Kidney epithelial cell (primary cell): ENCODE measurements around the gene CHRM4. TPM values are rescaled to one million over a fixed set of nuclear protein-coding genes. Genes with fewer than 3 reads are reported as not detected.

Experiments
- DNase-seq: peaks from one replicate; pipeline ENCODE4 v3.0.0-alpha.2; 2010; ENCODE audit warnings: low read depth
- H3K27me3 ChIP-seq: 2 replicates; pipeline ENCODE4 v1.6.0; 2011; ENCODE audit warnings: low read length; ENCODE audit not compliant: control insufficient read depth, insufficient read depth
- H3K36me3 ChIP-seq: 2 replicates; pipeline ENCODE4 v1.5.1; 2011; ENCODE audit warnings: low read length; ENCODE audit not compliant: control insufficient read depth, insufficient read depth
- H3K4me3 ChIP-seq: 2 replicates; pipeline ENCODE4 v1.5.1; 2011; ENCODE audit warnings: low read depth, mild to moderate bottlenecking, control low read depth, low read length
- total RNA-seq: library from RNA; depleted of rRNA; stranded (reverse); fragments of >200 nt; gene quantifications from 2 replicates; pipeline ENCODE4 v1.2.3, GENCODE V29; 2015
- TF ChIP-seq, protein P1 (sequence below): IDR thresholded peaks from 2 replicates; pipeline ENCODE4 v1.5.1; 2011; ENCODE audit warnings: mild to moderate bottlenecking, moderate library complexity, low read length, control low read depth, inconsistent platforms; ENCODE audit not compliant: insufficient read depth, poor library complexity, severe bottlenecking

Gene CHRM4
- total RNA-seq, 1 donor from 2014 or later, result 0.29 TPM

DNA sequence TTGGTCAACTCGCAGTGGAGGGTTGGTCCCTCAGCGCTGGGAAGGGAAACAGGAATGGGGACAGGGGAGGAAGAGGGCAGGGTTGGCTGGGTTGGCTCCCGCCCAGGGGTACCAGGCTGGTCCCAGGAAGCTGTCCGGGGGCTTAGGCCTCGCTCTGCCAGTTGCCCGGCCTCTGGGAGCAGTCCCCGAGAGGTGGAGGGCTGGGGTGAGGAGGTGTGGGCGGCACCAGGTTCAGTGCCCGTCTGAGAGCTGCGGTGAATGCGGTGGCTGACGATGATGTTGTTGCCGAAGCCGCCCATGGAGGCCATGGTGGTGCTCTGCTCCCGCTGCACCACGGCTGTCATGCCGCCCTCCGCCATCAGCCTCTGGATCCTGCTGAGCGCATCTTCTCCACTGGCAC, 6.0 kb upstream of the CHRM4 start:
- TF ChIP-seq, protein P1, sequence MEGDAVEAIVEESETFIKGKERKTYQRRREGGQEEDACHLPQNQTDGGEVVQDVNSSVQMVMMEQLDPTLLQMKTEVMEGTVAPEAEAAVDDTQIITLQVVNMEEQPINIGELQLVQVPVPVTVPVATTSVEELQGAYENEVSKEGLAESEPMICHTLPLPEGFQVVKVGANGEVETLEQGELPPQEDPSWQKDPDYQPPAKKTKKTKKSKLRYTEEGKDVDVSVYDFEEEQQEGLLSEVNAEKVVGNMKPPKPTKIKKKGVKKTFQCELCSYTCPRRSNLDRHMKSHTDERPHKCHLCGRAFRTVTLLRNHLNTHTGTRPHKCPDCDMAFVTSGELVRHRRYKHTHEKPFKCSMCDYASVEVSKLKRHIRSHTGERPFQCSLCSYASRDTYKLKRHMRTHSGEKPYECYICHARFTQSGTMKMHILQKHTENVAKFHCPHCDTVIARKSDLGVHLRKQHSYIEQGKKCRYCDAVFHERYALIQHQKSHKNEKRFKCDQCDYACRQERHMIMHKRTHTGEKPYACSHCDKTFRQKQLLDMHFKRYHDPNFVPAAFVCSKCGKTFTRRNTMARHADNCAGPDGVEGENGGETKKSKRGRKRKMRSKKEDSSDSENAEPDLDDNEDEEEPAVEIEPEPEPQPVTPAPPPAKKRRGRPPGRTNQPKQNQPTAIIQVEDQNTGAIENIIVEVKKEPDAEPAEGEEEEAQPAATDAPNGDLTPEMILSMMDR, result no peak
- Histone ChIP-seq H3K36me3 (no peaks in the 10 kb centered on the region), H3K4me3 (no peak overlapping the region), H3K27me3 (peaks cover 6% of the 10 kb centered on the region)
- no peak for DNase-seq

DNA sequence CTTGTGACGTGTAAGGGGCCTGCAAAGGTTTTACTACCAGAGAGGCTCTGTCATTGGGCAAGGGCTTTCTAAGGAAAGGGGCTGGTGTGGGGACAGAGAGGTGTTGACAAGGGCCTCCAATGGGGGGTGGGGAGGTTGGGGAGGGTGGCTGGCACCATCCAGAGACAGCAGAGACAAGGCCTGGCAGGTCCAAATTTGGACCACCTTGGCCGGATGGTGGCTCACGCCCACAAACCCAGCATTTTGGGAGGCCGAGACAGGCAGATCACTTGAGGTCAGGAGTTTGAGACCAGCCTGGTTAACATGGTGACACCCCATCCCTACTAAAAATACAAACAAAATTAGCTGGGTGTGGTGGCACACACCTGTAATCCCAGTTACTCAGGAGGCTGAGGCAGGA, 2.2 kb upstream of the CHRM4 start:
- TF ChIP-seq, protein P1, result no peak
- no peaks in the 10 kb centered on the region for H3K36me3 ChIP-seq
- H3K4me3 ChIP-seq, result no peak overlapping the region
- DNase-seq, result no peak
- peaks cover 42% of the 10 kb centered on the region for H3K27me3 ChIP-seq

DNA sequence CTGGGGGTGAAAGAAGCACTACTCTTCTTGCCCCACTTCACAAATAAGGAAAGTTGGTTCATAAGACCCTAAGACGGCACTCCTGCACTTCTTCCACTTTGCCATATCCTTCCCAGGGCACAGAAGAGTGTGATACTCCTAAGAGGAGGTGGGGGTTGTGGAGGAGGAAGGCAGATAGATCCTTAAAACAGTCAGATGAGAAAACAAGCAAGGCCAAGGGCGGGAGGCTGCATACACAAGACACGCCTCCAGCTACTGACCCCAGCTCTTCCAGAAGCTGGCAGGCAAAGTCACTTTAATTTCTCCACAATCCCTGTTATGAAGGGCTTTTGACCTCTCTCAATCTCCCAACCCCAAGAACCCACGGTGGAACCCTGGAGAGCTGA, 1.6 kb upstream of the CHRM4 start:
- H3K4me3 ChIP-seq, result no peak overlapping the region
- H3K27me3 ChIP-seq, result peaks cover 47% of the 10 kb centered on the region
- TF ChIP-seq, protein P1, result no peak
- no peaks in the 10 kb centered on the region for H3K36me3 ChIP-seq
- no peak for DNase-seq

DNA sequence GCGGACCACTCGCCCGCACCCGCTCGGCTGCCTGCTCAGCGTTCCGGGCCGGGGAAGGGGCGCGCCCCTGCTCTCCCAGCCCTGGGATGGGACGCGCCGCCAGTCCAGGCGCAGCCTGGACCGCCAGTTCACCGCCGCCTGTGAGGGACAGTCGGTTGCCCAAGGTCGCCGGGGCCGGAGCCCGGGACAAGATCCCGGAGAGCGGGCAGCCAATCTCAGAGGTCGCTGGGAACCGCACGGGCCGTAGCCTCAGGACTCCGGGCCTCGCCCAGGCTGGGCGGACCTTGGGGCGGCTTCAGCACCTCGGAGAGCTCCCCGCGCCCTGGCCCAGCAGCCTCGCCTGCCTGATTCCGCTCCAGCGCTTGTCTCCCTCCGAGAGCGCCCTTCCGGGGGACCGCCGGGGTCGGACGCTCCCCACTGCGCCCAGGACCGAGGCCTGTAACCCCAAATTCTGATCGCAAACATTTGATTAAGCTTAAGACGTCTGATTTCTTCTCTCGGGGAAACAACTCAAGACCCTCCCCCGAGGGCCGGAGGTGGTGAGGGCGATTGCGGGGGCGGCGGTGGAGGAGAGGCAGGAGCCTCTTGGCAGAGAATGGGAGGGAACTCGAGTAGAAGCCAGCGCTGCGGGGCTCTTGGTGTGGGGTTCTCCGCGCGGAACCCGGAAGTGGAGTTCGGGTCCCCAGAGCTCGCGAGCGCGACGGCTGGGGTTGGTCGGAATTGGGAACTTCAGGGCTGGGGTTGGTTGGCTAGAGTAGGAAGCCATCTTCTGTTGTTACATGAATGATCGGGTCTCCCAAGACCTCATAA, 1.1 kb upstream of the CHRM4 start:
- DNase-seq, result no peak
- TF ChIP-seq, protein P1, result no peak
- Histone ChIP-seq H3K27me3 (peaks cover 53% of the 10 kb centered on the region), H3K4me3 (peak overlapping the region; percentile 26), H3K36me3 (no peaks in the 10 kb centered on the region)

DNA sequence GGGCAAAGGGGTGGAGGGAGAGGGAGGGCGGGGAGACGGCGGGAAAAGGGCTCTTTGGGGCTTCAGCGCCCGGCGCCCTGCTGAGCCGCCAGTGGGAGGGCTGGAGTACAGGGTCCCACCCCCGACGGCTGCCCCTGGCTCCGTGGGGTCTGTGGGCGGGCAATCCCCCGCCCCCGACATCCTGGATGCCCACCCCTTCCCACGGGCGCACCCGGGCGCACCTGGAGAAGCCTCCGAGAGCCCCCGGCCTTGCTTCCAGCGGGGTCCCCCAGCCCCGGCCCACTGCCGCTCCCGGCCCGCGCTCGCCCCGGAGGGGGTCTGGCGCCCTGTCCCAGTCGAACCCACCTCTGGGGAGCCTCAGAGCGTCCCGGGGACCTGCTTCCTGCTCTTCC, 394 bp downstream of the CHRM4 start:
- peaks cover 59% of the 10 kb centered on the region for H3K27me3 ChIP-seq

More for the DNA sequence above, 394 bp downstream of the CHRM4 start:
- DNase-seq, result no peak
- H3K4me3 ChIP-seq, result peak overlapping the region; percentile 14
- TF ChIP-seq, protein P1, result no peak
- H3K36me3 ChIP-seq, result no peaks in the 10 kb centered on the region
